Left ventricle myocardium inferior (tissue), 1 donor: ENCODE measurements around the gene STX19. TPM values are rescaled to one million over a fixed set of nuclear protein-coding genes. Genes with fewer than 3 reads are reported as not detected.

ENCODE experiments used
- DNase-seq: peaks from one replicate; pipeline ENCODE4 v3.0.0-alpha.2; 2020
- H3K27ac ChIP-seq: fragments of 200-600 bp; replicated peaks from 2 replicates; pipeline ENCODE4 v1.8.0; 2021
- H3K27me3 ChIP-seq: fragments of 200-600 bp; 2 replicates; pipeline ENCODE4 v1.8.0; 2021; ENCODE audit warnings: low read depth
- H3K36me3 ChIP-seq: fragments of 200-600 bp; 2 replicates; pipeline ENCODE4 v1.8.0; 2021
- H3K4me1 ChIP-seq: fragments of 200-600 bp; 2 replicates; pipeline ENCODE4 v1.8.0; 2021
- H3K4me3 ChIP-seq: fragments of 200-600 bp; 2 replicates; pipeline ENCODE4 v1.8.0; 2021; ENCODE audit warnings: mild to moderate bottlenecking, moderate library complexity
- H3K9me3 ChIP-seq: fragments of 200-600 bp; replicated peaks from 2 replicates; pipeline ENCODE4 v1.8.0; 2021
- CTCF ChIP-seq: fragments of 200-600 bp; IDR thresholded peaks from 2 replicates; pipeline ENCODE4 v1.8.0; 2021; ENCODE audit warnings: antibody characterized with exemption, mild to moderate bottlenecking, borderline replicate concordance
- intact Hi-C: fragments of 100-400 bp; cut with micrococcal nuclease; formaldehyde crosslinking; loops from one replicate; pipeline ENCODE4 v1.11.0; 2022
- total RNA-seq: library from RNA; stranded (reverse); fragmentation: NEBNext Ultra II Directional; extraction: Animal tissue kit (Norgen Biotek cat#: 25700); gene quantifications from one replicate; pipeline ENCODE4 v1.2.1, GENCODE V29; 2021
- donor health status: DM: no; HTN: yes; CAD: no; lungs with severe emphysema.

STX19 gene
- total RNA-seq, 1 donor from 2014 or later, result not detected

- intact Hi-C loops, result no loop called here
- Histone ChIP-seq H3K27ac (no peak overlapping the region), H3K4me3 (no peak overlapping the region), H3K27me3 (no peaks in the 10 kb centered on the region), H3K4me1 (peaks cover 11% of the 10 kb centered on the region), H3K9me3 (no peaks in the 10 kb centered on the region), H3K36me3 (no peaks in the 10 kb centered on the region)
- TF ChIP-seq CTCF, result no peak
- DNase-seq, result no peak
Measured at GRCh38 chr3:94008253-94008652, 20.1 kb downstream of the STX19 start.

GRCh38 chr3:94004301-94004910, 24.0 kb downstream of the STX19 start:
- no peaks in the 10 kb centered on the region for H3K9me3 ChIP-seq
- TF ChIP-seq CTCF, result peak; percentile 88
- peak overlapping the region; percentile 13 for H3K27ac ChIP-seq
- H3K36me3 ChIP-seq, result no peaks in the 10 kb centered on the region
- peaks cover 17% of the 10 kb centered on the region for H3K4me1 ChIP-seq
- H3K4me3 ChIP-seq, result peak overlapping the region; percentile 56
- no peaks in the 10 kb centered on the region for H3K27me3 ChIP-seq
- no peak for DNase-seq
- intact Hi-C loops, result loop anchor here (5.0 kb wide), 1 partner anchor 63 kb away; no protein-coding TSS in a partner anchor

GRCh38 chr3:94001827-94002495, 26.4 kb downstream of the STX19 start:
- H3K4me3 ChIP-seq, result no peak overlapping the region
- peaks cover 17% of the 10 kb centered on the region for H3K4me1 ChIP-seq
- peaks cover 7% of the 10 kb centered on the region for H3K36me3 ChIP-seq
- TF ChIP-seq CTCF, result no peak
- H3K27me3 ChIP-seq, result no peaks in the 10 kb centered on the region
- intact Hi-C loops, result loop anchor here (5.0 kb wide), 1 partner anchor 65 kb away; no protein-coding TSS in a partner anchor
- no peak overlapping the region for H3K27ac ChIP-seq
- DNase-seq, result no peak
- H3K9me3 ChIP-seq, result no peaks in the 10 kb centered on the region

- Histone ChIP-seq H3K4me3 (no peak overlapping the region), H3K27ac (no peak overlapping the region), H3K9me3 (no peaks in the 10 kb centered on the region), H3K4me1 (peaks cover 14% of the 10 kb centered on the region), H3K27me3 (no peaks in the 10 kb centered on the region), H3K36me3 (peaks cover 10% of the 10 kb centered on the region)
- intact Hi-C loops, result loop anchor here (5.0 kb wide), 1 partner anchor 66 kb away; no protein-coding TSS in a partner anchor
- DNase-seq, result no peak
- TF ChIP-seq CTCF, result no peak
Measured at GRCh38 chr3:94001191-94001590, 27.2 kb downstream of the STX19 start.

- intact Hi-C loops, result no loop called here
- H3K27me3 ChIP-seq, result no peaks in the 10 kb centered on the region
- no peaks in the 10 kb centered on the region for H3K4me1 ChIP-seq
- H3K36me3 ChIP-seq, result peaks cover 10% of the 10 kb centered on the region
- H3K27ac ChIP-seq, result no peak overlapping the region
- TF ChIP-seq CTCF, result no peak
- H3K4me3 ChIP-seq, result no peak overlapping the region
- no peak for DNase-seq
- H3K9me3 ChIP-seq, result no peaks in the 10 kb centered on the region
Measured at GRCh38 chr3:93994056-93994455, 34.3 kb downstream of the STX19 start.
